GM12878 (cell line): Measurements from ENCODE around the gene DGKB. TPM values are rescaled to one million over a fixed set of nuclear protein-coding genes. Genes with fewer than 3 reads are reported as not detected.

Experiments used
- ATAC-seq: fragments of 200-7000 bp; cut with Tn5 transposase; 3 replicates; pipeline ENCODE4 v1.9.1; 2020; ENCODE audit warnings: mild to moderate bottlenecking, moderate library complexity
- BruUV-seq: library from RNA; stranded (reverse); fragments of 400-500 nt; replicated peaks from 2 replicates; lab custom pipeline; 2021; lab: Mats Ljungman, UMichigan
- CTCF ChIA-PET: fragments of 300-600 bp; sonication (Branson Sonifier 250); formaldehyde crosslinking; extraction: SDS; loops from one replicate; lab custom pipeline; 2021; ENCODE audit warnings: inconsistent platforms; lab: Yijun Ruan, JAX
- POLR2A ChIA-PET: fragments of 350-600 bp; formaldehyde crosslinking; extraction: SDS; loops from one replicate; lab custom pipeline; 2021; ENCODE audit warnings: inconsistent platforms; lab: Charles Lee
- RAD21 ChIA-PET: fragments of 300-600 bp; sonication (Branson Sonifier 250); formaldehyde crosslinking; loops from one replicate; lab custom pipeline; 2023; ENCODE audit warnings: antibody characterized with exemption; ENCODE audit not compliant: unreplicated experiment; lab: Charles Lee
- SMC1A ChIA-PET: fragments of 300-600 bp; sonication (Branson Sonifier 250); formaldehyde crosslinking; loops from one replicate; lab custom pipeline; 2023; ENCODE audit not compliant: unreplicated experiment, uncharacterized antibody; lab: Charles Lee
- DNase-seq: peaks from one replicate; pipeline ENCODE4 v3.0.0-alpha.2; 2011; ENCODE audit warnings: low read depth, low spot score
- FAIRE-seq: peaks from 3 replicates; lab custom pipeline; 2011; peaks lifted over from hg19 to GRCh38; lab: Jason Lieb, UNC
- H2AFZ ChIP-seq: 2 replicates; pipeline ENCODE4 v1.6.0; 2011; ENCODE audit warnings: low read depth, low read length, control low read depth; ENCODE audit not compliant: control insufficient read depth
- H3K27ac ChIP-seq: 2 replicates; pipeline ENCODE4 v1.5.1; 2011; ENCODE audit warnings: control low read depth; ENCODE audit not compliant: control insufficient read depth, insufficient read depth
- H3K27me3 ChIP-seq, 2 experiments: replicated peaks in 1 of 2; 2 replicates each; pipeline versions ENCODE4 v1.6.0 to v1.6.1; 2011; ENCODE audit warnings: low read length in 1 of 2; ENCODE audit not compliant: control insufficient read depth in 2 of 2, insufficient read depth in 2 of 2
- H3K36me3 ChIP-seq, 2 experiments: 2 replicates each; pipeline ENCODE4 v1.5.1; 2011; ENCODE audit warnings: low read length in 1 of 2; ENCODE audit not compliant: control insufficient read depth in 2 of 2, insufficient read depth in 2 of 2
- H3K4me1 ChIP-seq: 2 replicates; pipeline ENCODE4 v1.6.1; 2011; ENCODE audit warnings: mild to moderate bottlenecking, low read length, moderate library complexity, mixed read lengths; ENCODE audit not compliant: control insufficient read depth, insufficient read depth
- H3K4me2 ChIP-seq: 2 replicates; pipeline ENCODE4 v1.6.0; 2011; ENCODE audit warnings: control low read depth; ENCODE audit not compliant: control insufficient read depth, insufficient read depth
- H3K4me3 ChIP-seq: fragments of 200-600 bp; sonication (generic); 2 replicates; pipeline ENCODE4 v1.5.1; 2016
- H3K79me2 ChIP-seq: 2 replicates; pipeline ENCODE4 v1.6.0; 2011; ENCODE audit warnings: low read length; ENCODE audit not compliant: control insufficient read depth, insufficient read depth
- H3K9ac ChIP-seq: 2 replicates; pipeline ENCODE4 v1.8.0; 2011; ENCODE audit warnings: low read length, control low read depth, mixed read lengths; ENCODE audit not compliant: control insufficient read depth, insufficient read depth
- H3K9me3 ChIP-seq: replicated peaks from 3 replicates; pipeline ENCODE4 v1.5.1; 2011; ENCODE audit warnings: mild to moderate bottlenecking, low read length; ENCODE audit not compliant: control insufficient read depth, insufficient read depth
- H4K20me1 ChIP-seq: 2 replicates; pipeline ENCODE4 v1.6.0; 2011; ENCODE audit not compliant: control insufficient read depth, insufficient read depth
- CBX5 ChIP-seq: sonication (generic); IDR thresholded peaks from 2 replicates; pipeline ENCODE4 v1.6.1; 2016; ENCODE audit warnings: low read depth, moderate library complexity, mild to moderate bottlenecking, inconsistent platforms
- KDM1A ChIP-seq: fragments of 200-600 bp; sonication (generic); IDR thresholded peaks from 2 replicates; pipeline ENCODE4 v1.6.1; 2016; ENCODE audit warnings: borderline replicate concordance
- POLR2A ChIP-seq: IDR thresholded peaks from 2 replicates; pipeline ENCODE4 v1.6.1; 2011; ENCODE audit warnings: low read depth, mild to moderate bottlenecking, low read length
- RBBP5 ChIP-seq: fragments of 200-600 bp; sonication (generic); conservative IDR thresholded peaks from 2 replicates; pipeline ENCODE4 v1.6.1; 2016
- REST ChIP-seq: IDR thresholded peaks from 2 replicates; pipeline ENCODE4 v1.6.1; 2012; ENCODE audit warnings: mild to moderate bottlenecking, low read depth, low read length
- SKIL ChIP-seq: fragments of 450-650 bp; IDR thresholded peaks from 2 replicates; pipeline ENCODE4 v1.6.1; 2017; ENCODE audit warnings: mild to moderate bottlenecking, low read depth, inconsistent platforms; ENCODE audit not compliant: poor library complexity, severe bottlenecking
- SUZ12 ChIP-seq: fragments of 200-600 bp; sonication (generic); IDR thresholded peaks from one replicate; pipeline ENCODE4 v1.6.1; 2018; ENCODE audit warnings: antibody characterized with exemption, mild to moderate bottlenecking; ENCODE audit not compliant: unreplicated experiment
- YY1 ChIP-seq: IDR thresholded peaks from 2 replicates; pipeline ENCODE4 v1.6.1; 2011; ENCODE audit warnings: low read depth, mild to moderate bottlenecking, low read length
- ZBED1 ChIP-seq: IDR thresholded peaks from 2 replicates; pipeline ENCODE4 v1.6.1; 2016; ENCODE audit warnings: borderline replicate concordance
- ZNF217 ChIP-seq: fragments of 450-650 bp; IDR thresholded peaks from 2 replicates; pipeline ENCODE4 v1.6.1; 2017; ENCODE audit warnings: antibody characterized with exemption, mild to moderate bottlenecking
- ZNF622 ChIP-seq: fragments of 450-650 bp; IDR thresholded peaks from 2 replicates; pipeline ENCODE4 v1.6.1; 2017; ENCODE audit warnings: mild to moderate bottlenecking, inconsistent platforms
- in situ Hi-C: fragments of 300-500 bp; cut with MboI; formaldehyde crosslinking; loops from 9 replicates; pipeline ENCODE4 v1.14.3; 2018; ENCODE audit warnings: mixed read lengths
- intact Hi-C: fragments of 100-400 bp; cut with micrococcal nuclease; formaldehyde crosslinking; loops from one replicate; pipeline ENCODE4 v1.14.2; 2022; ENCODE audit not compliant: unreplicated experiment
- polyA plus RNA-seq, 11 experiments: library from polyadenylated mRNA; depleted of rRNA in 4 of 11; unstranded in 6 of 11; stranded (reverse) in 5 of 11; fragments of >200 nt; fragmentation: Nextera tagmentation in 4 of 11; fragmentation: Illumina TruSeq in 1 of 11; extraction: Ambion mirVana in 4 of 11; extraction: Trizol in 1 of 11; gene quantifications; 1 replicate in 1 of 11; 2 replicates in 10 of 11; pipeline versions ENCODE4 v1.2.1 to v1.2.3, GENCODE V29; 2011 to 2016; ENCODE audit warnings: inconsistent platforms in 2 of 11, missing spikeins in 2 of 11, low read depth in 1 of 11
- total RNA-seq, 4 experiments: library from RNA; depleted of rRNA in 3 of 4; stranded (reverse); fragments of >200 nt in 3 of 4; fragmentation: Illumina TruSeq in 1 of 4; extraction: Trizol in 1 of 4; gene quantifications; 2 replicates each; pipeline versions ENCODE4 v1.2.1 to v1.2.3, GENCODE V29; 2013 to 2021
- TF ChIP-seq, protein P1 (sequence below): fragments of 450-650 bp; conservative IDR thresholded peaks from 2 replicates; pipeline ENCODE4 v1.6.1; 2017; ENCODE audit warnings: mild to moderate bottlenecking, moderate library complexity
- TF ChIP-seq, protein P2 (sequence below): IDR thresholded peaks from 2 replicates; pipeline ENCODE4 v1.6.1; 2012; ENCODE audit warnings: low read depth, low read length, improper control_type of control experiment
- TF ChIP-seq, protein P3 (sequence below): fragments of 150-350 bp; IDR thresholded peaks from 2 replicates; pipeline ENCODE4 v1.6.1; 2016; ENCODE audit warnings: low read depth, low read length

The DGKB gene
- total and polyA plus RNA-seq, 10 of the 15 experiments (the other 5 are each of a cell fraction or from before 2014, with no cell fraction given) = 0.02 to 0.10 (median 0.04) TPM; not detected in 6

GRCh38 chr7:14673202-14673601 is 229.3 kb downstream of the DGKB start:
- RAD21 ChIA-PET = no interaction called here
- Histone ChIP-seq H3K79me2 (no peaks in the 10 kb centered on the region), H3K4me2 (no peak overlapping the region), H3K27ac (no peak overlapping the region), H3K36me3 (no peaks in the 10 kb centered on the region), H4K20me1 (no peaks in the 10 kb centered on the region), H3K27me3 (no peaks in the 10 kb centered on the region), H3K9me3 (no peaks in the 10 kb centered on the region), H3K4me1 (no peaks in the 10 kb centered on the region), H3K4me3 (no peak overlapping the region), H2AFZ (no peak overlapping the region), H3K9ac (no peak overlapping the region)
- CTCF ChIA-PET = interaction anchor here (3.1 kb wide), 1 partner anchor 18 kb away, joined by 16 read pairs; no protein-coding TSS in a partner anchor
- FAIRE-seq = no peak
- POLR2A ChIA-PET = interaction anchor here (0.6 kb wide), 1 partner anchor 131 kb away, joined by 3 read pairs; no protein-coding TSS in a partner anchor
- ATAC-seq = no peak
- no peak for DNase-seq
- SMC1A ChIA-PET = no interaction called here
- intact Hi-C loops = no loop called here
- in situ Hi-C loops = no loop called here
- no TSS peak for BruUV-seq
- TF ChIP-seq, protein P1, sequence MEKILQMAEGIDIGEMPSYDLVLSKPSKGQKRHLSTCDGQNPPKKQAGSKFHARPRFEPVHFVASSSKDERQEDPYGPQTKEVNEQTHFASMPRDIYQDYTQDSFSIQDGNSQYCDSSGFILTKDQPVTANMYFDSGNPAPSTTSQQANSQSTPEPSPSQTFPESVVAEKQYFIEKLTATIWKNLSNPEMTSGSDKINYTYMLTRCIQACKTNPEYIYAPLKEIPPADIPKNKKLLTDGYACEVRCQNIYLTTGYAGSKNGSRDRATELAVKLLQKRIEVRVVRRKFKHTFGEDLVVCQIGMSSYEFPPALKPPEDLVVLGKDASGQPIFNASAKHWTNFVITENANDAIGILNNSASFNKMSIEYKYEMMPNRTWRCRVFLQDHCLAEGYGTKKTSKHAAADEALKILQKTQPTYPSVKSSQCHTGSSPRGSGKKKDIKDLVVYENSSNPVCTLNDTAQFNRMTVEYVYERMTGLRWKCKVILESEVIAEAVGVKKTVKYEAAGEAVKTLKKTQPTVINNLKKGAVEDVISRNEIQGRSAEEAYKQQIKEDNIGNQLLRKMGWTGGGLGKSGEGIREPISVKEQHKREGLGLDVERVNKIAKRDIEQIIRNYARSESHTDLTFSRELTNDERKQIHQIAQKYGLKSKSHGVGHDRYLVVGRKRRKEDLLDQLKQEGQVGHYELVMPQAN = no peak
- TF ChIP-seq YY1 (no peak), KDM1A (no peak), SUZ12 (no peak), POLR2A (no peak), REST (no peak), ZNF217 (no peak), ZBED1 (no peak), SKIL (no peak), CBX5 (no peak), ZNF622 (no peak), RBBP5 (no peak)
- TF ChIP-seq, protein P2, sequence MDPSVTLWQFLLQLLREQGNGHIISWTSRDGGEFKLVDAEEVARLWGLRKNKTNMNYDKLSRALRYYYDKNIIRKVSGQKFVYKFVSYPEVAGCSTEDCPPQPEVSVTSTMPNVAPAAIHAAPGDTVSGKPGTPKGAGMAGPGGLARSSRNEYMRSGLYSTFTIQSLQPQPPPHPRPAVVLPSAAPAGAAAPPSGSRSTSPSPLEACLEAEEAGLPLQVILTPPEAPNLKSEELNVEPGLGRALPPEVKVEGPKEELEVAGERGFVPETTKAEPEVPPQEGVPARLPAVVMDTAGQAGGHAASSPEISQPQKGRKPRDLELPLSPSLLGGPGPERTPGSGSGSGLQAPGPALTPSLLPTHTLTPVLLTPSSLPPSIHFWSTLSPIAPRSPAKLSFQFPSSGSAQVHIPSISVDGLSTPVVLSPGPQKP = no peak
- TF ChIP-seq, protein P3, sequence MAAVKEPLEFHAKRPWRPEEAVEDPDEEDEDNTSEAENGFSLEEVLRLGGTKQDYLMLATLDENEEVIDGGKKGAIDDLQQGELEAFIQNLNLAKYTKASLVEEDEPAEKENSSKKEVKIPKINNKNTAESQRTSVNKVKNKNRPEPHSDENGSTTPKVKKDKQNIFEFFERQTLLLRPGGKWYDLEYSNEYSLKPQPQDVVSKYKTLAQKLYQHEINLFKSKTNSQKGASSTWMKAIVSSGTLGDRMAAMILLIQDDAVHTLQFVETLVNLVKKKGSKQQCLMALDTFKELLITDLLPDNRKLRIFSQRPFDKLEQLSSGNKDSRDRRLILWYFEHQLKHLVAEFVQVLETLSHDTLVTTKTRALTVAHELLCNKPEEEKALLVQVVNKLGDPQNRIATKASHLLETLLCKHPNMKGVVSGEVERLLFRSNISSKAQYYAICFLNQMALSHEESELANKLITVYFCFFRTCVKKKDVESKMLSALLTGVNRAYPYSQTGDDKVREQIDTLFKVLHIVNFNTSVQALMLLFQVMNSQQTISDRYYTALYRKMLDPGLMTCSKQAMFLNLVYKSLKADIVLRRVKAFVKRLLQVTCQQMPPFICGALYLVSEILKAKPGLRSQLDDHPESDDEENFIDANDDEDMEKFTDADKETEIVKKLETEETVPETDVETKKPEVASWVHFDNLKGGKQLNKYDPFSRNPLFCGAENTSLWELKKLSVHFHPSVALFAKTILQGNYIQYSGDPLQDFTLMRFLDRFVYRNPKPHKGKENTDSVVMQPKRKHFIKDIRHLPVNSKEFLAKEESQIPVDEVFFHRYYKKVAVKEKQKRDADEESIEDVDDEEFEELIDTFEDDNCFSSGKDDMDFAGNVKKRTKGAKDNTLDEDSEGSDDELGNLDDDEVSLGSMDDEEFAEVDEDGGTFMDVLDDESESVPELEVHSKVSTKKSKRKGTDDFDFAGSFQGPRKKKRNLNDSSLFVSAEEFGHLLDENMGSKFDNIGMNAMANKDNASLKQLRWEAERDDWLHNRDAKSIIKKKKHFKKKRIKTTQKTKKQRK = no peak
